Measurements from ENCODE around the gene KRTAP5-4.
A peak's percentile ranks its signal among the peaks of the same experiment; 100 is the strongest.
"Not testable (repeated sequence)": the region's sequence is repeated elsewhere in the genome, so short reads cannot be mapped to it uniquely, and the experiment has no call there.

KRTAP5-4 gene

GRCh38 chr11:1600626-1601025 is 21.3 kb downstream of the KRTAP5-4 start:
- DNase-seq (ENCODE audit: low spot score): peak; percentile 29

GRCh38 chr11:1598816-1599215 is 23.1 kb downstream of the KRTAP5-4 start:
- no peak for DNase-seq (ENCODE audit: low spot score)

GRCh38 chr11:1598406-1598805 is 23.5 kb downstream of the KRTAP5-4 start:
- not testable (repeated sequence) for DNase-seq (ENCODE audit: low spot score)

GRCh38 chr11:1597994-1598380 is 24.0 kb downstream of the KRTAP5-4 start, which contains the start of gene KRTAP5-2:
KRTAP5-2 (minus strand) TSS chr11:1598294; CDS start chr11:1598250, 44 bp downstream.
- DNase-seq (ENCODE audit: low spot score): no peak

GRCh38 chr11:1597331-1597993 is 24.5 kb downstream of the KRTAP5-4 start:
- DNase-seq (ENCODE audit: low spot score): no peak

- DNase-seq (ENCODE audit: low spot score): not testable (repeated sequence)
Measured at GRCh38 chr11:1596576-1597121, 25.3 kb downstream of the KRTAP5-4 start.

- not testable (repeated sequence) for DNase-seq (ENCODE audit: low spot score)
Measured at GRCh38 chr11:1595994-1596575, 25.9 kb downstream of the KRTAP5-4 start.

GRCh38 chr11:1592628-1593027 is 29.3 kb downstream of the KRTAP5-4 start:
- DNase-seq (ENCODE audit: low spot score): no peak

- no peak for DNase-seq (ENCODE audit: low spot score)
Measured at GRCh38 chr11:1589996-1590395, 31.9 kb downstream of the KRTAP5-4 start.

GRCh38 chr11:1589191-1589963 is 32.6 kb downstream of the KRTAP5-4 start:
- not testable (repeated sequence) for DNase-seq (ENCODE audit: low spot score)

GRCh38 chr11:1586699-1587098 is 35.2 kb downstream of the KRTAP5-4 start:
- no peak for DNase-seq (ENCODE audit: low spot score)

- DNase-seq (ENCODE audit: low spot score): not testable (repeated sequence)
Measured at GRCh38 chr11:1584661-1585370, 37.1 kb downstream of the KRTAP5-4 start, which contains the start of gene KRTAP5-1. KRTAP5-1 (minus strand) TSS chr11:1585283; CDS start chr11:1585249, 34 bp downstream.

GRCh38 chr11:1582909-1583308 is 39.0 kb downstream of the KRTAP5-4 start:
- DNase-seq (ENCODE audit: low spot score): not testable (repeated sequence)

- DNase-seq (ENCODE audit: low spot score): no peak
Measured at GRCh38 chr11:1581976-1582375, 40.0 kb downstream of the KRTAP5-4 start.

- no peak for DNase-seq (ENCODE audit: low spot score)
Measured at GRCh38 chr11:1576825-1577224, 45.1 kb downstream of the KRTAP5-4 start.

GRCh38 chr11:1575756-1576155 is 46.2 kb downstream of the KRTAP5-4 start:
- not testable (repeated sequence) for DNase-seq (ENCODE audit: low spot score)

GRCh38 chr11:1574933-1575242 is 47.0 kb downstream of the KRTAP5-4 start:
- no peak for DNase-seq (ENCODE audit: low spot score)

- DNase-seq (ENCODE audit: low spot score): peak; percentile 51
Measured at GRCh38 chr11:1574238-1574932, 47.6 kb downstream of the KRTAP5-4 start.

- no peak for DNase-seq (ENCODE audit: low spot score)
Measured at GRCh38 chr11:1573903-1574237, 48.1 kb downstream of the KRTAP5-4 start.

- no peak for DNase-seq (ENCODE audit: low spot score)
Measured at GRCh38 chr11:1573077-1573902, 48.6 kb downstream of the KRTAP5-4 start.

All from globus pallidus (tissue), 1 donor.